ENCODE measurements around the gene HNRNPUL2.
"Not testable (repeated sequence)": the region's sequence is repeated elsewhere in the genome, so short reads cannot be mapped to it uniquely, and the experiment has no call there.

HNRNPUL2 gene
- 20.3 to 42.5 (median 29.8) reads per million in 3 experiments for total RNA-seq

- DNase-seq: peak; percentile 99
Observed at GRCh38 chr11:62727165-62727871, at the start of gene HNRNPUL2. Gene HNRNPUL2, minus strand, starts transcription at chr11:62727457. Its CDS starts 301 bp downstream, at chr11:62727156.

GRCh38 chr11:62775646-62776045, 48.4 kb upstream of the HNRNPUL2 start:
- no peak for DNase-seq

GRCh38 chr11:62774407-62774806, 47.1 kb upstream of the HNRNPUL2 start:
- DNase-seq: no peak

- peak; percentile 84 for DNase-seq
Observed at GRCh38 chr11:62771144-62772021, 44.1 kb upstream of the HNRNPUL2 start, which contains the start of gene TAF6L. Gene TAF6L, plus strand, starts transcription at chr11:62771396. Its CDS starts 4,388 bp downstream, at chr11:62775784.

GRCh38 chr11:62770778-62771143, 43.5 kb upstream of the HNRNPUL2 start:
- DNase-seq: no peak

GRCh38 chr11:62760867-62761227, 33.6 kb upstream of the HNRNPUL2 start:
- not testable (repeated sequence) for DNase-seq

GRCh38 chr11:62757846-62758788, 30.9 kb upstream of the HNRNPUL2 start:
- no peak for DNase-seq

- DNase-seq: no peak
Observed at GRCh38 chr11:62755086-62755615, 27.9 kb upstream of the HNRNPUL2 start.

GRCh38 chr11:62753736-62754603, 26.7 kb upstream of the HNRNPUL2 start, which contains the start of gene ZBTB3:
Gene ZBTB3, minus strand, starts transcription at chr11:62754160. Its CDS starts 496 bp downstream, at chr11:62753664.
- DNase-seq: peak; percentile 99

GRCh38 chr11:62752994-62753735, 25.9 kb upstream of the HNRNPUL2 start:
- DNase-seq: no peak

GRCh38 chr11:62752177-62752785, 25.0 kb upstream of the HNRNPUL2 start:
- no peak for DNase-seq

- not testable (repeated sequence) for DNase-seq
Observed at GRCh38 chr11:62749931-62750330, 22.7 kb upstream of the HNRNPUL2 start.

- DNase-seq: no peak
Observed at GRCh38 chr11:62747475-62748160, 20.4 kb upstream of the HNRNPUL2 start.

- DNase-seq: no peak
Observed at GRCh38 chr11:62737196-62737595, 9.9 kb upstream of the HNRNPUL2 start.

GRCh38 chr11:62732830-62733229, 5.6 kb upstream of the HNRNPUL2 start:
- DNase-seq: no peak

- not testable (repeated sequence) for DNase-seq
Observed at GRCh38 chr11:62730076-62730475, 2.8 kb upstream of the HNRNPUL2 start.

GRCh38 chr11:62728171-62728988, 1.1 kb upstream of the HNRNPUL2 start, which contains the start of gene TTC9C:
Gene TTC9C, plus strand, starts transcription at chr11:62728486. Its CDS starts 363 bp downstream, at chr11:62728849.
- DNase-seq: peak; percentile 83

GRCh38 chr11:62727872-62728170, 564 bp upstream of the HNRNPUL2 start:
- peak; percentile 94 for DNase-seq

GRCh38 chr11:62726915-62727164, 417 bp downstream of the HNRNPUL2 start:
- DNase-seq: no peak
